Measurements from ENCODE around the gene COX20.

DNA sequence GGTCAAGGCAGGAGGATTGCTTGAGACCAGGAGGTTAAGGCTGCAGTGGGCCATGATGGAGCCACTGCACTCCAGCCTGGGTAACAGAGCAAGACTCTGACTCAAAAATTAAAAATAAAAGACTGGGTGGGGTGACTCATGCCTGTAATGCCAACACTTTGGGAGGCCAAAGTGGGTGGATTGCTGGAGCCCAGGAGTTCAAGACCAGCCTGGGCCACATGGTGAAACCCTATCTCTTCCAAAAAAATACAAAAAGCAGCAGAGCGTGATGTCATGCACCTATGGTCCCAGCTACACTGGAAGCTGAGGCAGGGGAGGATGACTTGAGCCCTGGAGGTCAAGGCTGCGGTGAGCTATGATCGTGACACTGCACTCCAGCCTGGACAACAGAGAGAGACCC is 44.4 kb upstream of the COX20 start:
- TF ChIP-seq CTCF (IDR thresholded peaks at IDR 0.05) (no peak), POLR2A (IDR thresholded peaks at IDR 0.05) (no peak)
